Endodermal cell (in vitro differentiated cells): ENCODE data around the gene CASP2. TPM values are rescaled to one million over a fixed set of nuclear protein-coding genes. Genes with fewer than 3 reads are reported as not detected.

Source experiments
- DNase-seq: peaks from one replicate; pipeline ENCODE4 v3.0.0-alpha.2; 2017
- H3K27ac ChIP-seq: 2 replicates; pipeline ENCODE4 v1.5.1; 2013; ENCODE audit warnings: mild to moderate bottlenecking, low read depth, low read length, moderate library complexity
- H3K27me3 ChIP-seq: 2 replicates; pipeline ENCODE4 v1.6.1; 2013; ENCODE audit warnings: mild to moderate bottlenecking, low read length, moderate library complexity; ENCODE audit not compliant: insufficient read depth, control insufficient read depth, poor library complexity, severe bottlenecking
- H3K36me3 ChIP-seq: 2 replicates; pipeline ENCODE4 v1.7.0; 2013; ENCODE audit warnings: mild to moderate bottlenecking, low read length, moderate library complexity; ENCODE audit not compliant: control insufficient read depth, insufficient read depth
- H3K4me1 ChIP-seq: one replicate; pipeline ENCODE4 v1.7.0; 2013; ENCODE audit warnings: low read length; ENCODE audit not compliant: control insufficient read depth, insufficient read depth
- H3K4me3 ChIP-seq: 2 replicates; pipeline ENCODE4 v1.5.1; 2013; ENCODE audit warnings: mild to moderate bottlenecking, low read length, moderate library complexity
- H3K9ac ChIP-seq: 2 replicates; pipeline ENCODE4 v1.6.1; 2013; ENCODE audit warnings: mild to moderate bottlenecking, low read length, moderate library complexity; ENCODE audit not compliant: poor library complexity, severe bottlenecking; ENCODE audit errors: extremely low read depth
- H3K9me3 ChIP-seq: 2 replicates; pipeline ENCODE4 v1.6.1; 2013; ENCODE audit warnings: mild to moderate bottlenecking, low read length, moderate library complexity; ENCODE audit not compliant: control insufficient read depth
- H3K27ac Mint-ChIP-seq: 2 replicates; pipeline ENCODE4 v1.8.0; 2020; ENCODE audit warnings: mixed read lengths
- H3K27me3 Mint-ChIP-seq: 2 replicates; pipeline ENCODE4 v1.8.0; 2021; ENCODE audit warnings: mild to moderate bottlenecking, mixed read lengths; ENCODE audit not compliant: insufficient read depth
- H3K36me3 Mint-ChIP-seq: 2 replicates; pipeline ENCODE4 v1.8.0; 2020; ENCODE audit warnings: low read depth, mixed read lengths
- H3K4me1 Mint-ChIP-seq: 2 replicates; pipeline ENCODE4 v1.8.0; 2020; ENCODE audit warnings: mixed read lengths
- H3K4me3 Mint-ChIP-seq: 2 replicates; pipeline ENCODE4 v1.8.0; 2020; ENCODE audit warnings: mild to moderate bottlenecking, moderate library complexity, mixed read lengths
- H3K9me3 Mint-ChIP-seq: 2 replicates; pipeline ENCODE4 v1.8.0; 2020; ENCODE audit warnings: mild to moderate bottlenecking, mixed read lengths
- CTCF ChIP-seq: fragments of 200-600 bp; sonication (generic); conservative IDR thresholded peaks from 2 replicates; pipeline ENCODE4 v1.5.0; 2021; ENCODE audit warnings: antibody characterized with exemption, mild to moderate bottlenecking
- WGBS, 2 experiments: methylation state at CpG; one replicate each; pipeline versions ENCODE4 v1.1.5 to v1.1.7; 2013; ENCODE audit warnings: missing lambda C conversion rate in 2 of 2, mixed read lengths in 1 of 2; ENCODE audit not compliant: insufficient coverage in 1 of 2, insufficient read length in 1 of 2; 5-methylcytosine and 5-hydroxymethylcytosine counted together
- total RNA-seq, 2 donors: library from RNA; stranded (reverse); fragmentation: NEBNext Ultra II Directional in 1 of 2; extraction: Animal tissue kit (Norgen Biotek cat#: 25700) in 1 of 2; gene quantifications; 2 replicates in 1 of 2; 3 replicates in 1 of 2; pipeline ENCODE4 v1.2.1, GENCODE V29; 2021

Gene CASP2
- total RNA-seq, 2 donors from 2014 or later = 47.9 to 48.3 TPM

GRCh38 chr7:143281529-143281928, 6.6 kb upstream of the CASP2 start:
- no peak overlapping the region for H3K4me3 Mint-ChIP-seq
- Histone ChIP-seq H3K4me1 (no peaks in the 10 kb centered on the region), H3K9me3 (no peaks in the 10 kb centered on the region), H3K27me3 (no peaks in the 10 kb centered on the region), H3K9ac (no peak overlapping the region), H3K27ac (no peak overlapping the region), H3K36me3 (no peaks in the 10 kb centered on the region), H3K4me3 (no peak overlapping the region)
- peaks cover 23% of the 10 kb centered on the region for H3K4me1 Mint-ChIP-seq
- TF ChIP-seq CTCF = no peak
- no peaks in the 10 kb centered on the region for H3K36me3 Mint-ChIP-seq
- H3K27me3 Mint-ChIP-seq = peaks cover 16% of the 10 kb centered on the region
- 83 to 96% methylated on average over 1 to 2 of the region's 2 CpGs for WGBS, 2 experiments
- DNase-seq = no peak
- no peaks in the 10 kb centered on the region for H3K9me3 Mint-ChIP-seq
- H3K27ac Mint-ChIP-seq = no peak overlapping the region

GRCh38 chr7:143282124-143282523, 6.0 kb upstream of the CASP2 start:
- Mint-ChIP-seq H3K9me3 (peaks cover 6% of the 10 kb centered on the region), H3K27me3 (peaks cover 22% of the 10 kb centered on the region), H3K36me3 (no peaks in the 10 kb centered on the region), H3K4me3 (no peak overlapping the region), H3K27ac (no peak overlapping the region), H3K4me1 (peaks cover 23% of the 10 kb centered on the region)
- no peaks in the 10 kb centered on the region for H3K4me1 ChIP-seq
- H3K9ac ChIP-seq = no peak overlapping the region
- no peak for DNase-seq
- H3K4me3 ChIP-seq = no peak overlapping the region
- peaks cover 5% of the 10 kb centered on the region for H3K27me3 ChIP-seq
- no peaks in the 10 kb centered on the region for H3K36me3 ChIP-seq
- no peak overlapping the region for H3K27ac ChIP-seq
- H3K9me3 ChIP-seq = peaks cover under 1% of the 10 kb centered on the region
- TF ChIP-seq CTCF = no peak
- 91 to 94% methylated on average over 7 to 8 of the region's 8 CpGs for WGBS, 2 experiments

- Mint-ChIP-seq H3K27me3 (peaks cover 30% of the 10 kb centered on the region), H3K36me3 (peaks cover 4% of the 10 kb centered on the region), H3K9me3 (peaks cover 14% of the 10 kb centered on the region), H3K4me1 (peaks cover 23% of the 10 kb centered on the region), H3K4me3 (no peak overlapping the region), H3K27ac (no peak overlapping the region)
- WGBS, 2 experiments = 61 to 85% methylated on average over 3 to 4 of the region's 4 CpGs
- Histone ChIP-seq H3K4me3 (no peak overlapping the region), H3K4me1 (no peaks in the 10 kb centered on the region), H3K9ac (no peak overlapping the region), H3K27ac (no peak overlapping the region), H3K9me3 (peaks cover 6% of the 10 kb centered on the region), H3K27me3 (peaks cover 11% of the 10 kb centered on the region), H3K36me3 (no peaks in the 10 kb centered on the region)
- no peak for TF ChIP-seq CTCF
- no peak for DNase-seq
Measured at GRCh38 chr7:143283381-143283780, 4.8 kb upstream of the CASP2 start.
